Keratinocyte (primary cell): Measurements from ENCODE around the gene MAP3K5. TPM values are rescaled to one million over a fixed set of nuclear protein-coding genes. Genes with fewer than 3 reads are reported as not detected.
A peak's percentile ranks its signal among the peaks of the same experiment; 100 is the strongest.

Experiments used
- DNase-seq: peaks from one replicate; pipeline ENCODE4 v3.0.0-alpha.2; 2011; ENCODE audit warnings: low read depth, missing footprints, low spot score
- FAIRE-seq: peaks from 2 replicates; lab custom pipeline; 2011; peaks lifted over from hg19 to GRCh38; lab: Jason Lieb, UNC
- H2AFZ ChIP-seq: 2 replicates; pipeline ENCODE4 v1.6.0; 2012; ENCODE audit warnings: low read length, control low read depth, inconsistent platforms; ENCODE audit not compliant: control insufficient read depth
- H3K27ac ChIP-seq: 2 replicates; pipeline ENCODE4 v1.5.1; 2011; ENCODE audit warnings: low read length; ENCODE audit not compliant: control insufficient read depth, insufficient read depth
- H3K27me3 ChIP-seq: 3 replicates; pipeline ENCODE4 v1.6.0; 2011; ENCODE audit warnings: low read length; ENCODE audit not compliant: control insufficient read depth, insufficient read depth; ENCODE audit errors: extremely low read depth
- H3K36me3 ChIP-seq, 2 experiments: 2 replicates in 1 of 2; 3 replicates in 1 of 2; pipeline ENCODE4 v1.5.1; 2011; ENCODE audit warnings: low read length in 2 of 2, mild to moderate bottlenecking in 1 of 2; ENCODE audit not compliant: control insufficient read depth in 2 of 2, insufficient read depth in 2 of 2; ENCODE audit errors: extremely low read depth in 1 of 2
- H3K4me1 ChIP-seq: 3 replicates; pipeline ENCODE4 v1.5.1; 2011; ENCODE audit warnings: low read length; ENCODE audit not compliant: control insufficient read depth, insufficient read depth; ENCODE audit errors: extremely low read depth
- H3K4me2 ChIP-seq: 3 replicates; pipeline ENCODE4 v1.6.0; 2011; ENCODE audit warnings: low read depth, low read length; ENCODE audit not compliant: control insufficient read depth, insufficient read depth; ENCODE audit errors: extremely low read depth
- H3K4me3 ChIP-seq, 3 experiments: fragments of 200-600 bp in 1 of 3; sonication (generic) in 1 of 3; 2 replicates in 2 of 3; 3 replicates in 1 of 3; pipeline ENCODE4 v1.5.1; 2011 to 2016; ENCODE audit warnings: low read length in 3 of 3, mild to moderate bottlenecking in 3 of 3, control low read depth in 2 of 3, inconsistent platforms in 1 of 3, low read depth in 1 of 3, mixed read lengths in 1 of 3, mixed run types in 1 of 3, moderate library complexity in 1 of 3; ENCODE audit not compliant: control insufficient read depth in 2 of 3, insufficient read depth in 2 of 3; ENCODE audit errors: extremely low read depth in 1 of 3
- H3K79me2 ChIP-seq: 2 replicates; pipeline ENCODE4 v1.6.0; 2012; ENCODE audit warnings: low read length; ENCODE audit not compliant: control insufficient read depth, insufficient read depth
- H3K9ac ChIP-seq: 3 replicates; pipeline ENCODE4 v1.6.0; 2011; ENCODE audit warnings: low read length; ENCODE audit not compliant: control insufficient read depth, insufficient read depth; ENCODE audit errors: extremely low read depth
- H3K9me1 ChIP-seq: 3 replicates; pipeline ENCODE4 v1.6.0; 2011; ENCODE audit warnings: low read length; ENCODE audit not compliant: control insufficient read depth, insufficient read depth; ENCODE audit errors: extremely low read depth
- H3K9me3 ChIP-seq: 2 replicates; pipeline ENCODE4 v1.5.1; 2012; ENCODE audit warnings: low read depth, low read length; ENCODE audit not compliant: control insufficient read depth
- H4K20me1 ChIP-seq: 3 replicates; pipeline ENCODE4 v1.6.0; 2011; ENCODE audit warnings: low read length; ENCODE audit not compliant: control insufficient read depth, insufficient read depth; ENCODE audit errors: extremely low read depth
- EZH2 ChIP-seq: IDR thresholded peaks from one replicate; pipeline ENCODE4 v1.6.1; 2012; ENCODE audit warnings: inconsistent platforms, mild to moderate bottlenecking, low read length, moderate library complexity
- dilution Hi-C: fragments of 300-500 bp; cut with MboI; formaldehyde crosslinking; loops from one replicate; pipeline ENCODE4 v1.7.0; 2020; ENCODE audit warnings: low sequenced_read_pairs; ENCODE audit not compliant: extremely low pct_ligation_motif_present
- polyA plus RNA-seq, 5 experiments: library from polyadenylated mRNA; depleted of rRNA in 3 of 5; stranded (reverse) in 3 of 5; stranded (forward) in 1 of 5; unstranded in 1 of 5; fragments of >200 nt; gene quantifications; 1 replicate in 1 of 5; 2 replicates in 3 of 5; 3 replicates in 1 of 5; pipeline versions ENCODE4 v1.2.1 to v1.2.3, GENCODE V29; 2011 to 2012; ENCODE audit warnings: missing spikeins in 2 of 5, low read depth in 1 of 5, low replicate concordance in 1 of 5
- TF ChIP-seq, protein P1 (sequence below), 3 experiments: IDR thresholded peaks in 1 of 3; conservative IDR thresholded peaks in 1 of 3; optimal IDR thresholded peaks in 1 of 3; 2 replicates in 2 of 3; 3 replicates in 1 of 3; pipeline versions ENCODE3 to v1.5.1; 2011; ENCODE audit warnings: low read length in 3 of 3, mild to moderate bottlenecking in 3 of 3, moderate library complexity in 2 of 3, control low read depth in 1 of 3, inconsistent platforms in 1 of 3; ENCODE audit not compliant: insufficient read depth in 2 of 3; ENCODE audit errors: extremely low read depth in 1 of 3

The MAP3K5 gene
- polyA plus RNA-seq, 1 donor (not counting 4 experiments of a cell fraction or from before 2014, with no cell fraction given): 3.4 TPM

DNA sequence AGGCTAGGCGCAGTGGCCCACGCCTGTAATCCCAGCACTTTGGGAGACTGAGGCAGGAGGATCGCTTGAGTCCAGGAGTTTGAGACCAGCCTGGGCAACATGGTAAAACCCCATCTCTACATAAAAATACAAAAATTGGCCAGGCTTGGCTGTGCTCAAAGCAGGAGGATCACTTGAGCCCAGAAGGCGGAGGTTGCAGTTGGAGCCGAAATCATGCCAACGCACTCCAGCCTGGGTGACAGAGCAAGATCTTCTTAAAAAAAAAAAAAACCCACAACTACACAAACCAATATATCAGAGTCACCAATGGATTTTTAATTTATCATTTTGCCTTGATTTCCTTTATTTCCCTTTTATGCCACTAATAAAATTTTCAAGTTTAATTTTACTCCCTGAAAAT is 9.3 kb downstream of the MAP3K5 start:
- no peak for FAIRE-seq
- Histone ChIP-seq H3K79me2 (peaks cover 20% of the 10 kb centered on the region), H3K9me3 (no peaks in the 10 kb centered on the region), H3K27me3 (no peaks in the 10 kb centered on the region), H3K9me1 (no peaks in the 10 kb centered on the region), H3K27ac (peak overlapping the region; percentile 52), H3K4me3 (peak overlapping the region in 1 of 3 experiments; percentile 2), H3K4me2 (peak overlapping the region; percentile 81), H3K36me3 (no peaks in the 10 kb centered on the region), H3K9ac (peak overlapping the region; percentile 13), H2AFZ (peak overlapping the region; percentile 25), H4K20me1 (no peaks in the 10 kb centered on the region), H3K4me1 (peaks cover 44% of the 10 kb centered on the region)
- DNase-seq: no peak
- dilution Hi-C loops: no loop called here
- TF ChIP-seq EZH2: no peak
- TF ChIP-seq, protein P1, sequence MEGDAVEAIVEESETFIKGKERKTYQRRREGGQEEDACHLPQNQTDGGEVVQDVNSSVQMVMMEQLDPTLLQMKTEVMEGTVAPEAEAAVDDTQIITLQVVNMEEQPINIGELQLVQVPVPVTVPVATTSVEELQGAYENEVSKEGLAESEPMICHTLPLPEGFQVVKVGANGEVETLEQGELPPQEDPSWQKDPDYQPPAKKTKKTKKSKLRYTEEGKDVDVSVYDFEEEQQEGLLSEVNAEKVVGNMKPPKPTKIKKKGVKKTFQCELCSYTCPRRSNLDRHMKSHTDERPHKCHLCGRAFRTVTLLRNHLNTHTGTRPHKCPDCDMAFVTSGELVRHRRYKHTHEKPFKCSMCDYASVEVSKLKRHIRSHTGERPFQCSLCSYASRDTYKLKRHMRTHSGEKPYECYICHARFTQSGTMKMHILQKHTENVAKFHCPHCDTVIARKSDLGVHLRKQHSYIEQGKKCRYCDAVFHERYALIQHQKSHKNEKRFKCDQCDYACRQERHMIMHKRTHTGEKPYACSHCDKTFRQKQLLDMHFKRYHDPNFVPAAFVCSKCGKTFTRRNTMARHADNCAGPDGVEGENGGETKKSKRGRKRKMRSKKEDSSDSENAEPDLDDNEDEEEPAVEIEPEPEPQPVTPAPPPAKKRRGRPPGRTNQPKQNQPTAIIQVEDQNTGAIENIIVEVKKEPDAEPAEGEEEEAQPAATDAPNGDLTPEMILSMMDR (optimal IDR thresholded peaks at IDR 0.05 in 1 of 3, IDR thresholded peaks at IDR 0.05 in 1 of 3, conservative IDR thresholded peaks at IDR 0.05 in 1 of 3; ENCODE audit: extremely low read depth in 1 of 3, insufficient read depth in 2 of 3, low read length in 3 of 3): no peak

DNA sequence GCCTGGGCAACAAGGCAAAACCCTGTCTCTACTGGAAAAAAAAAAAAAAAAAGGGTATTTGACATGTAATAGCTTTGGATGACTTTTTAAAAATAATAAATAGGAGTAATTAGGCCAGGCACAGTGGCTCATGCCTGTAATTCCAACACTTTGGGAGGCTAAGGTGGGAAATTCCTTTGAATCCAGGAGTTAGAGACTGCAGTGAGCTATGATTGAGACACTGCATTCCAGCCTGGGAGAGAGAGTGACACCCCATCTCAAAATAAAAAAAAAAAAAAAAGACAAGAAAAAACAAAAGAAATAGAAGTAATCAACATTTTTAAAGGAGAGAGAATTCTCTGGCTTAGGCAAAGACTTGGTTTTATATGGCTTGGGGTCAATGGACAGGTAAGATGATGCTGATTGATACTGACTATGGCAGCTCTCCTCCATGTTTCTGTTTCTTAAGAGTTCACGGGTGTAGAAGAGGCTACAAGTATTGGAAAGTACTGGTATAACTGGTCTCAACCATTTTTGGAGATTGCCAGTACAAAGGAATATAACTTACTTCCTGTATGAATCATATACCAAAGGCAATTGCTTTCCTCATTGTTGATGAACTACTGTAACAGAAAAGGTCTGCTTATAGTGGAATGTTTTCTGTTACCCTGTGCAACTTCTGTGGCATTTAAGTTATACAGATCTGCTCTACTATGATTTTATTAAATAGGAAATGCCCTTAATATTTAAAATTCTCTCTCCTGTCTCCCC is 10.1 kb downstream of the MAP3K5 start:
- Histone ChIP-seq H4K20me1 (no peaks in the 10 kb centered on the region), H2AFZ (peak overlapping the region; percentile 75), H3K4me1 (peaks cover 36% of the 10 kb centered on the region), H3K27me3 (no peaks in the 10 kb centered on the region), H3K9me3 (no peaks in the 10 kb centered on the region), H3K4me2 (peak overlapping the region; percentile 81), H3K9ac (no peak overlapping the region), H3K27ac (peak overlapping the region; percentile 54), H3K79me2 (peaks cover 19% of the 10 kb centered on the region), H3K4me3 (peak overlapping the region in 2 of 3 experiments; percentile 11 to 31), H3K9me1 (no peaks in the 10 kb centered on the region), H3K36me3 (no peaks in the 10 kb centered on the region)
- dilution Hi-C loops: no loop called here
- DNase-seq: no peak
- TF ChIP-seq EZH2: no peak
- TF ChIP-seq, protein P1 (optimal IDR thresholded peaks at IDR 0.05 in 1 of 3, IDR thresholded peaks at IDR 0.05 in 1 of 3, conservative IDR thresholded peaks at IDR 0.05 in 1 of 3; ENCODE audit: extremely low read depth in 1 of 3, insufficient read depth in 2 of 3, low read length in 3 of 3): no peak
- peak; percentile 70 for FAIRE-seq
